Body of pancreas (tissue), 4 donors: ENCODE measurements around the gene AGBL3.

ENCODE experiments used
- POLR2A ChIP-seq, 3 donors: fragments of 450-650 bp; IDR thresholded peaks; one replicate each; pipeline ENCODE4 v1.6.1; 2016; ENCODE audit warnings: antibody characterized with exemption in 3 of 3, mild to moderate bottlenecking in 2 of 3
- TF ChIP-seq, protein P1 (sequence below), 7 experiments: fragments of 450-650 bp in 4 of 7; fragments of 200-600 bp in 3 of 7; sonication (generic) in 3 of 7; IDR thresholded peaks; one replicate each; pipeline ENCODE4 v1.5.1; 2016 to 2019; ENCODE audit warnings: antibody characterized with exemption in 7 of 7

DNA sequence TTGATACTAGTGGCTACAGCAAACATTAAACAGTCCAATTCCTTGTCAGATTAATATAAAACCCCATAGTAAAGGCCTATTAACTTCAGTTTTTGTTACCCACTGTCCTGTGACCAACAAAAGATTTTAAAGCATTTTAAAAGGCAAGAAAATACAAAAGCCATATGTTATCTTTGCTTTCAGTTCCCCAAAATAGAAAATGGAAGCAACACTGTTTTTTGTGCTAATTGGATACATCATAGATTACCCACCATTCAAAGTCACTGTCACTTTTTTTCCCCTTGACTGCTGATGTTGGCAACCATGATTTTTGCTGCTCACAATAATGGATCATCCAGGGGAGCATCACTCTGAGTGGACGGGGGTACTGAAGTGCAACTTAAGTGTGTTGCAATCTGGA is 109.1 kb downstream of the AGBL3 start:
- TF ChIP-seq, protein P1, sequence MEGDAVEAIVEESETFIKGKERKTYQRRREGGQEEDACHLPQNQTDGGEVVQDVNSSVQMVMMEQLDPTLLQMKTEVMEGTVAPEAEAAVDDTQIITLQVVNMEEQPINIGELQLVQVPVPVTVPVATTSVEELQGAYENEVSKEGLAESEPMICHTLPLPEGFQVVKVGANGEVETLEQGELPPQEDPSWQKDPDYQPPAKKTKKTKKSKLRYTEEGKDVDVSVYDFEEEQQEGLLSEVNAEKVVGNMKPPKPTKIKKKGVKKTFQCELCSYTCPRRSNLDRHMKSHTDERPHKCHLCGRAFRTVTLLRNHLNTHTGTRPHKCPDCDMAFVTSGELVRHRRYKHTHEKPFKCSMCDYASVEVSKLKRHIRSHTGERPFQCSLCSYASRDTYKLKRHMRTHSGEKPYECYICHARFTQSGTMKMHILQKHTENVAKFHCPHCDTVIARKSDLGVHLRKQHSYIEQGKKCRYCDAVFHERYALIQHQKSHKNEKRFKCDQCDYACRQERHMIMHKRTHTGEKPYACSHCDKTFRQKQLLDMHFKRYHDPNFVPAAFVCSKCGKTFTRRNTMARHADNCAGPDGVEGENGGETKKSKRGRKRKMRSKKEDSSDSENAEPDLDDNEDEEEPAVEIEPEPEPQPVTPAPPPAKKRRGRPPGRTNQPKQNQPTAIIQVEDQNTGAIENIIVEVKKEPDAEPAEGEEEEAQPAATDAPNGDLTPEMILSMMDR (IDR thresholded peaks at IDR 0.05), result no peak
- TF ChIP-seq POLR2A (IDR thresholded peaks at IDR 0.05), result no peak
